GM12865 (cell line): ENCODE data around the gene PLD6.
"Not testable (repeated sequence)": the region's sequence is repeated elsewhere in the genome, so short reads cannot be mapped to it uniquely, and the experiment has no call there.

Source experiments
- DNase-seq: peaks from one replicate; pipeline ENCODE4 v3.0.0; 2010; ENCODE audit warnings: low read depth
- H3K4me3 ChIP-seq: 2 replicates; pipeline ENCODE4 v1.5.1; 2011; ENCODE audit warnings: mild to moderate bottlenecking, low read depth, low read length, control low read depth
- TF ChIP-seq, protein P1 (sequence below): IDR thresholded peaks from 2 replicates; pipeline ENCODE4 v1.5.1; 2011; ENCODE audit warnings: low read length, control low read depth, low read depth, inconsistent platforms; ENCODE audit not compliant: insufficient read depth; ENCODE audit errors: missing control alignments

The PLD6 gene

DNA sequence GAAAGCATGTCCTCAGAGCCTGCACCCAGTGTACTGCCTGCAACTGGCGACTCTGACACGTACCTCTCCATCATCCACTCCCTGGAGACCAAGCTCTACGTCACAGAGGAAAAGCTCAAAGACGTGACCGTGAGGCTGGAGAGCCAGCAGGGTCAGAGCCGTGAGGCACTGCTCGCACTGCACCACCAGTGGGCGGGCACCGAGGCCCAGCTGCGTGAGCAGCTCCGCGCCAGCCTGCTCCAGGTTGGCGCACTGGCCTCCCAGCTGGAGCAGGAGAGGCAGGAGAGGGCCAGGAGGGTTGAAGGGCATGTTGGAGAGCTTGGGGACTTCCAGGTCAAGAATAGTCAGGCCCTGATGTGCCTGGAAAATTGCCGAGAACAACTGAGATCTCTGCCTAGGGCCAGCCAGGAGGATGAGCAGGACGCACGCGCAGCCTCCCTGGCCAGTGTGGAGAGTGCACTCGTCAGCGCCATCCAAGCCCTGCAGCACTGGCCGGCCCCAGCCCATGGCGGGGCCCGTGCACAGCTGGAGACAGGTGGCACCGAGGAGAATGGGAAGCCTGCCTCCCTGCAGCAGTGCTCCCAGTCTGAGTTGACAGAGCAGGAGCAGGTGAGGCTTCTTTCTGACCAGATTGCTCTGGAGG lies 40.3 kb downstream of the PLD6 start:
- H3K4me3 ChIP-seq: no peak overlapping the region
- TF ChIP-seq, protein P1, sequence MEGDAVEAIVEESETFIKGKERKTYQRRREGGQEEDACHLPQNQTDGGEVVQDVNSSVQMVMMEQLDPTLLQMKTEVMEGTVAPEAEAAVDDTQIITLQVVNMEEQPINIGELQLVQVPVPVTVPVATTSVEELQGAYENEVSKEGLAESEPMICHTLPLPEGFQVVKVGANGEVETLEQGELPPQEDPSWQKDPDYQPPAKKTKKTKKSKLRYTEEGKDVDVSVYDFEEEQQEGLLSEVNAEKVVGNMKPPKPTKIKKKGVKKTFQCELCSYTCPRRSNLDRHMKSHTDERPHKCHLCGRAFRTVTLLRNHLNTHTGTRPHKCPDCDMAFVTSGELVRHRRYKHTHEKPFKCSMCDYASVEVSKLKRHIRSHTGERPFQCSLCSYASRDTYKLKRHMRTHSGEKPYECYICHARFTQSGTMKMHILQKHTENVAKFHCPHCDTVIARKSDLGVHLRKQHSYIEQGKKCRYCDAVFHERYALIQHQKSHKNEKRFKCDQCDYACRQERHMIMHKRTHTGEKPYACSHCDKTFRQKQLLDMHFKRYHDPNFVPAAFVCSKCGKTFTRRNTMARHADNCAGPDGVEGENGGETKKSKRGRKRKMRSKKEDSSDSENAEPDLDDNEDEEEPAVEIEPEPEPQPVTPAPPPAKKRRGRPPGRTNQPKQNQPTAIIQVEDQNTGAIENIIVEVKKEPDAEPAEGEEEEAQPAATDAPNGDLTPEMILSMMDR: no peak
- DNase-seq: no peak

DNA sequence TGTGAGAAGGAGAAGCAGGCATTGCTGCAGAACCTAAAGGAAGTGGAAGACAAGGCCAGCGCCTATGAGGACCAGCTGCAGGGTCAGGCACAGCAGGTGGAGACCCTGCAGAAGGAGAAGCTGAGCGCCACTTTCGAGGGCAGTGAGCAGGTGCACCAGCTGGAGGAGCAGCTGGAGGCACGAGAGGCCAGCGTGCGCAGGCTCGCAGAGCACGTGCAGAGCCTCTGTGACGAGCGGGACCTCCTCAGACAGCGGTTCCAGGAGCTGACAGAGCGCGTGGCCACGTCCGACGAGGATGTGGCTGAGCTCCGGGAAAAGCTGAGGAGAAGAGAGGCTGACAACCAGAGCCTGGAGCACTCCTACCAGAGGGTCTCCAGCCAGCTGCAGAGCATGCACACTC lies 41.5 kb downstream of the PLD6 start:
- DNase-seq: no peak
- TF ChIP-seq, protein P1: no peak
- no peak overlapping the region for H3K4me3 ChIP-seq

DNA sequence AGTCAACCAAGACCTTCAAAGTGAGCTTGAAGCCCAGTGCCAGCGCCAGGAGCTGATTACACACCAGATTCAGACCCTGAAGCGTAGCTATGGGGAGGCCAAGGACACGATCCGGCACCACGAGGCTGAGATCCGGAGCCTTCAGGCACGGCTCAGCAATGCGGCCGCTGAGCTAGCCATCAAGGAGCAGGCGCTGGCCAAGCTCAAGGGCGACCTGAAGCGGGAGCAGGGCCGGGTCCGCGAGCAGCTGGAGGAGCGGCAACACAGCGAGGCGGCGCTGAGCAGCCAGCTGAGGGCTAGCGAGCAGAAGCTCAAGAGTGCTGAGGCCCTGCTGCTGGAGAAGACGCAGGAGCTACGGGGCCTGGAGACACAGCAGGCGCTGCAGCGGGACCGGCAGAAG lies 42.0 kb downstream of the PLD6 start:
- no peak for DNase-seq
- H3K4me3 ChIP-seq: no peak overlapping the region
- TF ChIP-seq, protein P1: no peak

DNA sequence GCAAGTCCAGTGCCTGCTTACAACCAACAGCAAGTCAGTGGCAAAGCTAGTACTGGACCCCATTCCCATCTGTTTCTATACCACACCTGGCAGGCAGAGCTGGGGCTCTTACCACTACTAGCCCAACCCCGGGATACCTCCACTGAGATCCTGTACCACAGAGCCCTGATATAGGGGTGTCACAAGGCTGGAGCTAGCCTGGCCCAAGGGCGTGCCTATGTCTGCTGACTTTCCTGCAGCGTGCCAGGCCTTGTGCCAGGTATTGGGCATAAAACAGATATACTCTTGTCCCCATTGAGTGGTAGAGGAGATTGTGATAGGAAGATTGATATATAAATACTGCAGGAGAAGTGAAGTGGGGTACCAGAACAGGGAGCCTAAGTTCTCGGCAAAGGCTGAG lies 44.4 kb downstream of the PLD6 start:
- TF ChIP-seq, protein P1: no peak
- DNase-seq: no peak
- H3K4me3 ChIP-seq: no peak overlapping the region

DNA sequence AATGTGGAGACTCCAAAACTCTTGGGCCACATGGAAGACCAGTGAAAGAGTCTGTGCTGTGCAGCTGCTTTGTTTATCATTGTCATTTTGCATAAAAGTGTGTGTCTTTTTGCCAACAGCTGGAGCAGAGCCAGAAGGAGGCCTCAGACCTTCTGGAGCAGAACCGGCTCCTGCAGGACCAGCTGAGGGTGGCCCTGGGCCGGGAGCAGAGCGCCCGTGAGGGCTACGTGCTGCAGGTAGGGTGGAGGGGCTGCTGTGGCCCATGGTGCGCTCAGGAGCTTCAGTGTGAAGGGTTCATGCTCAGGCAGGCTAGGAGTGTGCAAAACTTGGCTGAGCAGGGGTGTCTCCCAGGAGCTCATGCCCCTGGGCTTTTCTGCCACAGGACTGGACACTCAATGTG lies 45.0 kb downstream of the PLD6 start:
- no peak for DNase-seq
- TF ChIP-seq, protein P1: no peak
- no peak overlapping the region for H3K4me3 ChIP-seq

DNA sequence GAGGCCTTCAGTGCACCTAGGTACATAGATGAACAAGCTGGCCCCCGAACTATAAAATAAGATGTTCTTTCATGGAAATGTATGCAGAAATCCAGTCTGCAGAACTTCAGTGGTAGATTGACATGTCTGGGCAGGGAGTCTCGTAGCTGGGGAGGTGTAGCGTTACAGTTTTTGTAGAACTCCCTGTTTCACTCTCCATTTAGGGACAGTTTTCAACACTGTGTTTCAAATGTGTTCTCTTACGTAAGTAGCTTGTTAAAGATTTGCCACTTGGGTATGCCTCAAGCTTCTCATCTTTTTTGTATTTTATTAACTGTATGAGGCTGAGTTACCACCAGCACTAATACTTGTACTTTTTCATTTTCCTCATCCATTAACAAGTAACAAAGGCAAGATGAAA lies 46.6 kb downstream of the PLD6 start:
- no peak overlapping the region for H3K4me3 ChIP-seq
- DNase-seq: no peak
- TF ChIP-seq, protein P1: no peak

DNA sequence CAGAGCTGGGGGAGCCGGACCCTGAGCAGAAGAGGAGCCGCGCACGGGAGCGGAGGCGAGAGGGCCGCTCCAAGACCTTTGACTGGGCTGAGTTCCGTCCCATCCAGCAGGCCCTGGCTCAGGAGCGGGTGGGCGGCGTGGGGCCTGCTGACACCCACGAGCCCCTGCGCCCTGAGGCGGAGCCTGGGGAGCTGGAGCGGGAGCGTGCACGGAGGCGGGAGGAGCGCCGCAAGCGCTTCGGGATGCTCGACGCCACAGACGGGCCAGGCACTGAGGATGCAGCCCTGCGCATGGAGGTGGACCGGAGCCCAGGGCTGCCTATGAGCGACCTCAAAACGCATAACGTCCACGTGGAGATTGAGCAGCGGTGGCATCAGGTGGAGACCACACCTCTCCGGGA lies 47.6 kb downstream of the PLD6 start:
- H3K4me3 ChIP-seq, DNase-seq: not testable (repeated sequence)
